ENCODE measurements around the gene TAPT1. TPM values are rescaled to one million over a fixed set of nuclear protein-coding genes. Genes with fewer than 3 reads are reported as not detected.

The TAPT1 gene
- total and polyA plus RNA-seq, 2 of the 13 experiments (the other 11 are each of a cell fraction or from before 2014, with no cell fraction given) = 24.5 to 25.3 TPM

- TF ChIP-seq KIAA2018 (CRISPR knock-in tag; IDR thresholded peaks at IDR 0.05; ENCODE audit: borderline replicate concordance) = no peak
- no peak for TF ChIP-seq GPN1 (CRISPR knock-in tag; IDR thresholded peaks at IDR 0.05; ENCODE audit: borderline replicate concordance)
- TF ChIP-seq SKIL (CRISPR knock-in tag; IDR thresholded peaks at IDR 0.05; ENCODE audit: borderline replicate concordance) = no peak
- TF ChIP-seq ZNF713 (CRISPR knock-in tag; IDR thresholded peaks at IDR 0.05) = no peak
- no peak for TF ChIP-seq NCOA1 (CRISPR knock-in tag; IDR thresholded peaks at IDR 0.05)
- no peak for TF ChIP-seq ZNF556 (CRISPR knock-in tag; IDR thresholded peaks at IDR 0.05; ENCODE audit: borderline replicate concordance)
- TF ChIP-seq ZNF780A (CRISPR knock-in tag; IDR thresholded peaks at IDR 0.05) = no peak
- no peak for TF ChIP-seq NR1H2 (CRISPR knock-in tag; IDR thresholded peaks at IDR 0.05; ENCODE audit: borderline replicate concordance, low read depth)
- no peak for TF ChIP-seq SMARCE1 (IDR thresholded peaks at IDR 0.05; ENCODE audit: borderline replicate concordance)
- no peak for TF ChIP-seq ZNF740 (CRISPR knock-in tag; IDR thresholded peaks at IDR 0.05)
- TF ChIP-seq XRCC5 (optimal IDR thresholded peaks at IDR 0.05; ENCODE audit: low read length) = peak; percentile 21
- TF ChIP-seq NCOA5 (CRISPR knock-in tag; IDR thresholded peaks at IDR 0.05) = no peak
- TF ChIP-seq ZNF720 (CRISPR knock-in tag; IDR thresholded peaks at IDR 0.05) = no peak
- peak; percentile 65; the same call in 1 of the 2 replicates for TF ChIP-seq FOXO1 (CRISPR knock-in tag; IDR thresholded peaks at IDR 0.05)
- TF ChIP-seq, protein P1, sequence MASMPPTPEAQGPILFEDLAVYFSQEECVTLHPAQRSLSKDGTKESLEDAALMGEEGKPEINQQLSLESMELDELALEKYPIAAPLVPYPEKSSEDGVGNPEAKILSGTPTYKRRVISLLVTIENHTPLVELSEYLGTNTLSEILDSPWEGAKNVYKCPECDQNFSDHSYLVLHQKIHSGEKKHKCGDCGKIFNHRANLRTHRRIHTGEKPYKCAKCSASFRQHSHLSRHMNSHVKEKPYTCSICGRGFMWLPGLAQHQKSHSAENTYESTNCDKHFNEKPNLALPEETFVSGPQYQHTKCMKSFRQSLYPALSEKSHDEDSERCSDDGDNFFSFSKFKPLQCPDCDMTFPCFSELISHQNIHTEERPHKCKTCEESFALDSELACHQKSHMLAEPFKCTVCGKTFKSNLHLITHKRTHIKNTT (CRISPR knock-in tag; IDR thresholded peaks at IDR 0.05) = no peak
- TF ChIP-seq XBP1 (CRISPR knock-in tag; IDR thresholded peaks at IDR 0.05) = no peak
- no peak for TF ChIP-seq TAF1 (CRISPR knock-in tag; IDR thresholded peaks at IDR 0.05)
- peak; percentile 90 for TF ChIP-seq NCOA2 (CRISPR knock-in tag; IDR thresholded peaks at IDR 0.05)
- peak; percentile 15; the same call in 1 of the 2 replicates for TF ChIP-seq HNF4G (IDR thresholded peaks at IDR 0.05; ENCODE audit: borderline replicate concordance, low read depth, low read length)
- peak; percentile 41; the same call in 1 of the 2 replicates for TF ChIP-seq HNF4G (CRISPR knock-in tag; IDR thresholded peaks at IDR 0.05; ENCODE audit: borderline replicate concordance, low read depth)
- no peak for TF ChIP-seq ZFP36L2 (CRISPR knock-in tag; IDR thresholded peaks at IDR 0.05)
These were observed 85.4 kb downstream of the TAPT1 start (continued) for GRCh38 chr4:16140879-16141249.

Measured in HepG2 (cell line).